ENCODE data around the gene EOLA2. TPM values are rescaled to one million over a fixed set of nuclear protein-coding genes. Genes with fewer than 3 reads are reported as not detected.
"Not testable (repeated sequence)": the region's sequence is repeated elsewhere in the genome, so short reads cannot be mapped to it uniquely, and the experiment has no call there.

EOLA2 gene
- total RNA-seq, 1 donor from 2014 or later: 36.2 TPM

GRCh38 chrX:149938881-149939654, 777 bp upstream of the EOLA2 start:
- H3K4me1 Mint-ChIP-seq: no peaks in the 10 kb centered on the region
- no peaks in the 10 kb centered on the region for H3K9me3 Mint-ChIP-seq
- TF ChIP-seq CTCF (conservative IDR thresholded peaks at IDR 0.05): no peak
- H3K4me3 Mint-ChIP-seq: no peak overlapping the region
- peaks cover 3% of the 10 kb centered on the region for H3K36me3 Mint-ChIP-seq (ENCODE audit: low read depth)
- no peaks in the 10 kb centered on the region for H3K27me3 Mint-ChIP-seq (ENCODE audit: low read depth)
- DNase-seq (ENCODE audit: low read depth, low spot score): peak; percentile 77
- H3K27ac Mint-ChIP-seq (ENCODE audit: unreplicated experiment): no peak overlapping the region

- Mint-ChIP-seq H3K4me1 (no peaks in the 10 kb centered on the region), H3K4me3 (peak overlapping the region; percentile 90), H3K9me3 (no peaks in the 10 kb centered on the region), H3K27me3 (ENCODE audit: low read depth) (no peaks in the 10 kb centered on the region), H3K27ac (ENCODE audit: unreplicated experiment) (peak overlapping the region; percentile 96), H3K36me3 (ENCODE audit: low read depth) (peaks cover 3% of the 10 kb centered on the region)
- TF ChIP-seq CTCF (conservative IDR thresholded peaks at IDR 0.05): no peak
- DNase-seq (ENCODE audit: low read depth, low spot score): no peak
These were observed 342 bp downstream of the EOLA2 start for GRCh38 chrX:149937871-149938426.

- peak overlapping the region; percentile 90 for H3K4me3 Mint-ChIP-seq
- H3K4me1 Mint-ChIP-seq; DNase-seq (ENCODE audit: low read depth, low spot score); H3K27me3 Mint-ChIP-seq (ENCODE audit: low read depth); H3K36me3 Mint-ChIP-seq (ENCODE audit: low read depth); H3K9me3 Mint-ChIP-seq: not testable (repeated sequence)
- H3K27ac Mint-ChIP-seq (ENCODE audit: unreplicated experiment): peak overlapping the region; percentile 96
These were observed 963 bp downstream of the EOLA2 start for GRCh38 chrX:149937328-149937727.

- not testable (repeated sequence) for DNase-seq (ENCODE audit: low read depth, low spot score); H3K4me1 Mint-ChIP-seq
These were observed 4.7 kb downstream of the EOLA2 start for GRCh38 chrX:149933547-149933946.

GRCh38 chrX:149932970-149933369, 5.3 kb downstream of the EOLA2 start:
- not testable (repeated sequence) for H3K27me3 Mint-ChIP-seq (ENCODE audit: low read depth); H3K9me3 Mint-ChIP-seq; H3K4me3 Mint-ChIP-seq; H3K4me1 Mint-ChIP-seq; H3K27ac Mint-ChIP-seq (ENCODE audit: unreplicated experiment); H3K36me3 Mint-ChIP-seq (ENCODE audit: low read depth); DNase-seq (ENCODE audit: low read depth, low spot score)

More at GRCh38 chrX:149933547-149933946, 4.7 kb downstream of the EOLA2 start:
- not testable (repeated sequence) for H3K9me3 Mint-ChIP-seq; H3K27me3 Mint-ChIP-seq (ENCODE audit: low read depth); H3K4me3 Mint-ChIP-seq; H3K36me3 Mint-ChIP-seq (ENCODE audit: low read depth); H3K27ac Mint-ChIP-seq (ENCODE audit: unreplicated experiment)

GRCh38 chrX:149932150-149932549, 6.1 kb downstream of the EOLA2 start:
- not testable (repeated sequence) for H3K27ac Mint-ChIP-seq (ENCODE audit: unreplicated experiment)

GRCh38 chrX:149931355-149931754, 6.9 kb downstream of the EOLA2 start:
- not testable (repeated sequence) for H3K4me1 Mint-ChIP-seq; DNase-seq (ENCODE audit: low read depth, low spot score); H3K9me3 Mint-ChIP-seq; H3K27me3 Mint-ChIP-seq (ENCODE audit: low read depth); H3K36me3 Mint-ChIP-seq (ENCODE audit: low read depth); H3K4me3 Mint-ChIP-seq; H3K27ac Mint-ChIP-seq (ENCODE audit: unreplicated experiment)

More at GRCh38 chrX:149932150-149932549, 6.1 kb downstream of the EOLA2 start:
- not testable (repeated sequence) for H3K36me3 Mint-ChIP-seq (ENCODE audit: low read depth); DNase-seq (ENCODE audit: low read depth, low spot score); H3K9me3 Mint-ChIP-seq; H3K4me1 Mint-ChIP-seq; H3K27me3 Mint-ChIP-seq (ENCODE audit: low read depth); H3K4me3 Mint-ChIP-seq

- not testable (repeated sequence) for H3K27ac Mint-ChIP-seq (ENCODE audit: unreplicated experiment); DNase-seq (ENCODE audit: low read depth, low spot score)
These were observed 8.9 kb downstream of the EOLA2 start, which contains the start of gene HSFX4 for GRCh38 chrX:149929400-149929799. TSS of gene HSFX4 (plus strand) at chrX:149929573. CDS start at chrX:149929645, 72 bp downstream.

GRCh38 chrX:149928635-149929034, 9.7 kb downstream of the EOLA2 start:
- H3K4me3 Mint-ChIP-seq; H3K36me3 Mint-ChIP-seq (ENCODE audit: low read depth); H3K4me1 Mint-ChIP-seq; H3K27me3 Mint-ChIP-seq (ENCODE audit: low read depth); H3K27ac Mint-ChIP-seq (ENCODE audit: unreplicated experiment); DNase-seq (ENCODE audit: low read depth, low spot score); H3K9me3 Mint-ChIP-seq: not testable (repeated sequence)

More at GRCh38 chrX:149929400-149929799, 8.9 kb downstream of the EOLA2 start, which contains the start of gene HSFX4:
- not testable (repeated sequence) for H3K36me3 Mint-ChIP-seq (ENCODE audit: low read depth); H3K9me3 Mint-ChIP-seq; H3K27me3 Mint-ChIP-seq (ENCODE audit: low read depth); H3K4me3 Mint-ChIP-seq; H3K4me1 Mint-ChIP-seq

- not testable (repeated sequence) for H3K27ac Mint-ChIP-seq (ENCODE audit: unreplicated experiment); H3K9me3 Mint-ChIP-seq; H3K4me1 Mint-ChIP-seq; H3K4me3 Mint-ChIP-seq; H3K27me3 Mint-ChIP-seq (ENCODE audit: low read depth); H3K36me3 Mint-ChIP-seq (ENCODE audit: low read depth); DNase-seq (ENCODE audit: low read depth, low spot score)
These were observed 10.4 kb downstream of the EOLA2 start for GRCh38 chrX:149927964-149928258.

- H3K36me3 Mint-ChIP-seq (ENCODE audit: low read depth); H3K4me3 Mint-ChIP-seq; H3K27me3 Mint-ChIP-seq (ENCODE audit: low read depth); H3K27ac Mint-ChIP-seq (ENCODE audit: unreplicated experiment); H3K9me3 Mint-ChIP-seq; DNase-seq (ENCODE audit: low read depth, low spot score); H3K4me1 Mint-ChIP-seq: not testable (repeated sequence)
These were observed 10.9 kb downstream of the EOLA2 start for GRCh38 chrX:149927245-149927963.

All from neural crest cell (in vitro differentiated cells).